MCF 10A (cell line): ENCODE results near the gene TMEM72. TPM values are rescaled to one million over a fixed set of nuclear protein-coding genes. Genes with fewer than 3 reads are reported as not detected.

Experiments
- Bru-seq: library from RNA; stranded (reverse); fragments of 400-500 nt; gene quantifications from one replicate; lab custom pipeline; 2021; lab: Mats Ljungman, UMichigan
- BruChase-seq, 2 experiments: library from RNA; stranded (reverse); fragments of 400-500 nt; gene quantifications; one replicate each; lab custom pipeline; 2021; lab: Mats Ljungman, UMichigan
- BruUV-seq: library from RNA; stranded (reverse); fragments of 400-500 nt; replicated peaks from 2 replicates; lab custom pipeline; 2021; lab: Mats Ljungman, UMichigan
- CTCF ChIA-PET: fragments of 300-600 bp; sonication (Branson Sonifier 250); formaldehyde crosslinking; extraction: SDS; loops from one replicate; lab custom pipeline; 2021; ENCODE audit warnings: antibody characterized with exemption, inconsistent platforms; lab: Yijun Ruan, JAX
- POLR2A ChIA-PET: fragments of 300-600, 350-650 bp; sonication (Branson Sonifier 250); formaldehyde crosslinking; extraction: SDS; loops from one replicate; lab custom pipeline; 2020; ENCODE audit warnings: antibody characterized with exemption, inconsistent platforms; lab: Yijun Ruan, JAX
- DNase-seq: peaks from one replicate; pipeline ENCODE4 v3.0.0-alpha.2; 2018; ENCODE audit not compliant: unreplicated experiment
- H3K27ac Mint-ChIP-seq: one replicate; pipeline ENCODE4 v1.8.0; 2022; ENCODE audit warnings: mild to moderate bottlenecking, low read depth, mixed read lengths; ENCODE audit not compliant: unreplicated experiment
- H3K27me3 Mint-ChIP-seq: one replicate; pipeline ENCODE4 v1.8.0; 2022; ENCODE audit warnings: mixed read lengths; ENCODE audit not compliant: insufficient read depth, unreplicated experiment
- H3K36me3 Mint-ChIP-seq: one replicate; pipeline ENCODE4 v1.8.0; 2022; ENCODE audit warnings: mild to moderate bottlenecking, moderate library complexity, mixed read lengths; ENCODE audit not compliant: insufficient read depth, unreplicated experiment
- H3K4me1 Mint-ChIP-seq: one replicate; pipeline ENCODE4 v1.8.0; 2022; ENCODE audit warnings: mixed read lengths; ENCODE audit not compliant: insufficient read depth, unreplicated experiment
- H3K4me3 Mint-ChIP-seq: one replicate; pipeline ENCODE4 v1.8.0; 2022; ENCODE audit warnings: mild to moderate bottlenecking, moderate library complexity, mixed read lengths; ENCODE audit not compliant: unreplicated experiment
- H3K9me3 Mint-ChIP-seq: one replicate; pipeline ENCODE4 v1.8.0; 2022; ENCODE audit warnings: mixed read lengths; ENCODE audit not compliant: unreplicated experiment
- CTCF ChIP-seq: fragments of 200-600 bp; IDR thresholded peaks from one replicate; pipeline ENCODE4 v1.8.0; 2022; ENCODE audit warnings: antibody characterized with exemption, mild to moderate bottlenecking; ENCODE audit not compliant: unreplicated experiment
- intact Hi-C: fragments of 100-400 bp; cut with micrococcal nuclease; formaldehyde crosslinking; loops from 2 replicates; pipeline ENCODE4 v1.14.1; 2022
- long read RNA-seq: library from polyadenylated mRNA; stranded (forward); transcript quantifications from one replicate; pipeline ENCODE4 v2.0.0, GENCODE V29; 2022
- total RNA-seq: library from RNA; stranded (reverse); gene quantifications from 2 replicates; pipeline ENCODE4 v1.2.3, GENCODE V29; 2022

The TMEM72 gene
- total RNA-seq (not detected in 2 replicates), Bru-seq, nascent RNA (not detected), BruChase-seq, experiment 1, labeled RNA remaining after a 6-hour chase (not detected), BruChase-seq, experiment 2, labeled RNA remaining after a 2-hour chase (not detected)
- long read RNA-seq, result 0 reads

DNA sequence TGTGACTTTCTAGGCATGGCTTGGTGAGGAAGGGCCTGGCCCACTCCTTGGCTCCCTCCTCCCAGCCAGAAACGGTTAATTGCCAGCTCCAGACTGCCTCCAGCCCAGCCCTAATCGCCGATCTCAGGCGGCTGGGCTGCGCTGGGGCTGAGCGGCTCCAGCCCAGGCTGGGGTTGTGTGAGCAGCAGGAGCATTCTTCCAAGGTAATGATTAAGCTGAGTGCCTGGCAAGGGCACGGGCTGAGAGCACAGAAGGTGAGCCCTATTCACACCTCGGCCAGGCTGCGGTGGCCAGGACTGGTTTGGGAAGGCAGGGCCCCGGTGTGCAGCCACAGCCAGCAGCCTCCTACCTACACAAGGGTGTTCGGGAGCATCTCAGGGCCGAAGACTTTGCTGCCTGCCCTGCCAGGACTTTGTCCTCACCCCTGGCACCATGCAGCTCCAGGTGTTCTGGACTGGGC, at the start of gene TMEM72:
TMEM72 (plus strand) TSS at position 257 of the 460 bp plus-strand sequence; CDS start at position 433, 176 bp downstream.
- Mint-ChIP-seq H3K27me3 (peaks cover 2% of the 10 kb centered on the region), H3K4me1 (no peaks in the 10 kb centered on the region), H3K4me3 (no peak within 1 kb of the TSS), H3K27ac (no peak within 1 kb of the TSS), H3K9me3 (no peaks in the 10 kb centered on the region), H3K36me3 (no peaks in the 10 kb centered on the region)
- intact Hi-C loops, result no loop called here
- POLR2A ChIA-PET, result no interaction called here
- BruUV-seq, result no TSS peak
- CTCF ChIA-PET, result interaction anchor here (0.7 kb wide), 1 partner anchor 22 kb away, joined by 3 read pairs; no protein-coding TSS in a partner anchor
- no peak for DNase-seq
- no peak for TF ChIP-seq CTCF

DNA sequence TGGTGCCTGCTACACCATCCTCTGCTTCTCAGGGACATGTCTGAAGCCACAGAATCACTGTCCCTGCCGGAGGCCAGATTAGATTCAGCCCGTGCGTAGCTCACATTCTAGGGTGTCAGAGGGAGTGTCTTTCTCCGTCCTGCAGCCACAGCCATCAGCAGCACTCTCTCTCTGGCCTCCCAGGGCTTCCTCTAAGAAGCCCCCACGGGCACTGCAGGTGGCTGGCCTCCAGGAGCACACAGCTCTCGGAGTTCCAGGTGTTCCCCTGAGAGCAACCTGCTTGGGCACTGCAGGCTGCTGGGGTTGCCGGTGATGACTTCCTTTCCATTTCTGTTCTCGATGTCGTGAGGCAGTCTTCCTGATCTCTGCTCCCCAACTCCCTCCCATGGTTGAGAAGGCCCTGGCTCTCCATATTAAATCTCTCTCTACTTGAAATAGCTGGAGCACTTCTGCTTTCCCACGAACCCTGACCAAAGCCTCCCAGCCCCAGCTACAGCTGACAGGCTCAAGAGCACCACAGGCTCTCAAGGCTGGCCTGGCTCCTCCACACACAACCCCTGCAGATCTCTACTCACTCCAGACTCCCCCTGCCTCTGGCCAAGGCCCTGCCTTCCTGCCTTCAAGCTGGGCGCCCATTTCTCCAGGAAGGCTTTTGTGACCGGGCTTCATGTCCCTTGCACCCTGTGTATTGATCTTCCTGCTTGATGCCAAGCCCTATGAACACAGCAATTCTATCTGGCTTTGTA, 49.0 kb upstream of the TMEM72 start:
- Mint-ChIP-seq H3K27me3 (peaks cover 11% of the 10 kb centered on the region), H3K9me3 (no peaks in the 10 kb centered on the region), H3K36me3 (no peaks in the 10 kb centered on the region), H3K4me3 (no peak overlapping the region), H3K27ac (no peak overlapping the region), H3K4me1 (no peaks in the 10 kb centered on the region)
- ChIA-PET POLR2A (no interaction called here), CTCF (interaction anchor here (0.6 to 1.5 kb wide), 5 partner anchors 26 to 1391 kb away, joined by 3 to 4 read pairs (median 3); no protein-coding TSS in a partner anchor)
- intact Hi-C loops, result no loop called here
- no peak for DNase-seq
- TF ChIP-seq CTCF, result no peak
- no TSS peak for BruUV-seq

- BruUV-seq, result no TSS peak
- intact Hi-C loops, result no loop called here
- no peak overlapping the region for H3K27ac Mint-ChIP-seq
- H3K4me3 Mint-ChIP-seq, result no peak overlapping the region
- no peak for DNase-seq
- ChIA-PET CTCF (interaction anchor here (0.6 to 3.4 kb wide), 4 partner anchors 16 to 1193 kb away, joined by 3 to 15 read pairs (median 4); no protein-coding TSS in a partner anchor), POLR2A (no interaction called here)
- H3K27me3 Mint-ChIP-seq, result peaks cover 11% of the 10 kb centered on the region
- no peak for TF ChIP-seq CTCF
- H3K4me1 Mint-ChIP-seq, result no peaks in the 10 kb centered on the region
- no peaks in the 10 kb centered on the region for H3K9me3 Mint-ChIP-seq
- no peaks in the 10 kb centered on the region for H3K36me3 Mint-ChIP-seq
Observed at GRCh38 chr10:44862924-44863323, 48.2 kb upstream of the TMEM72 start.
